Activated CD8-positive, alpha-beta memory T cell treated with anti-CD3 and anti-CD28 coated beads for 1 hour (primary cell): ENCODE data around the gene ACTG1.
A peak's percentile ranks its signal among the peaks of the same experiment; 100 is the strongest.

ENCODE experiments used
- DNase-seq, 2 donors: peaks; one replicate each; pipeline ENCODE4 v3.0.0-alpha.2; 2020; ENCODE audit warnings: low read depth in 1 of 2; ENCODE audit errors: extremely low read depth in 1 of 2

The ACTG1 gene

DNA sequence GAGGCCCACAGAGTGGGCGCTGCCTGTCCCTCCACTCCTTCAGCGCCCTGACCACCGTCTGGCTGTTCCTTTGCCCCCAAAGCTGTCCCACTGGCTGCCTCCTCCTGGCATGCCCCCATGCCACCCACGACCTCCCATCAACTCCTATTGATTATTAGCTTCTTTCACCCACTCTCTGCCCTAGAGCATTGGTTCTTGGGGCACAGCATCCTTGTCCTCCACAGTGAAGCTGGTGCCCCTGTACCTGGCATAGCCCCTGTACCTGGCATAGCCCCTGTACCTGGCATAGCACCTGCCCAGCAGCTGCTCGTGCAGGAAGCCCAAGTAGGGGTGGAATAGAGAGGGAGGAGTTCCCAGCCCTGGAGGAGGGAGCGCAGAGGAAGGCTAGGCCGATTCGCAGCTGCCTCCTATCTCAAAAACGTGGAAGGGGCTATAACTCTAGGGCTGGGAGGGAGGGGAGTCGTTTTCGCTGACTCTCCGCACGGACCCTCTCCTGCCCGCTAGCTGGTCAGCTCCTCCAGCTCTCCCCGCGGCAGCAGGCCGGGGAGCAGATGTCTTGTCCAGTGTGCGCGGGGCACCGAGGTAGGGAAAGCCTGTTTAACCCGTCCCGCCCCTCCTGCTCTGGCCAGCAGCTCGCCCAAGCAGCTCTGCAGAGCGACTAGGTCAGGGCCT lies 5.7 kb upstream of the ACTG1 start:
- no peak for DNase-seq

DNA sequence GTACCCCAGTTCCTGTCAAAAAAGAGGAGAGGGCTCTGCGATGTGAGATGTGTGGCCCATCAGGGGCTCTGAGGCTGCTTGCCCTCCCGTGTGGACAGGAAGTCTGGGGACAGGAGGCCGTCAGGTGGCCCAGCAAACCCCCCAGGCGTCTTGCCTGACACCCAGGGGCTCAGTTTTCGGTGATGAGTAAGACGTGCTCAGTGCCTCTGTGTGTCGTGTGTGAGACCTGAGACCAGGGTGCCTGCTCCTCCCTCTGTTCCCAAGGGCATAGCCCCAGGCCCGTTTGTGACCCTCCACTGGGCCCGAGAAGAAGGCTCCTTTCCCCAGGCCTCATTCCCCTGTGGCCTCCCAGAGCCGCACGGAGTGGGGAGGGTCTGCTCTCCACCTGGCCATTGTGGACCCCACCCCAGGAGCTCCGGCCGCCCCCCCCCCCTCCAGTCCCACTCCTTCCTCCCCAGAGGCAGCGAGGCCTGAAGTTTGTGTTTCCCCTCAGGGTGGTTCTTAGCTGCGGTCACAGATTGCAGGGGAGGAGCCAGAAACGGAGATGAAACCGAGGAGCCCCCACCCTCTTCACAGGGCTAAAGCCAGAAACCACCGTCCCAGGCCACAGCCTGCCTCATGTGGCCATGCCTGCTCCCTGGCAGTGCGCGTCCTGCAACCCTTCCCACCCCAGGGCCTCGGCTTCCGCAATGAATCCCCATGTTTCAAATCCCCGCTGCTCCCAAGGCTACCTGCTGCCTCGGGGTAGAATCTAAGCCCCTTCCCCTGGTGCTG lies 4.9 kb upstream of the ACTG1 start:
- DNase-seq: no peak

DNA sequence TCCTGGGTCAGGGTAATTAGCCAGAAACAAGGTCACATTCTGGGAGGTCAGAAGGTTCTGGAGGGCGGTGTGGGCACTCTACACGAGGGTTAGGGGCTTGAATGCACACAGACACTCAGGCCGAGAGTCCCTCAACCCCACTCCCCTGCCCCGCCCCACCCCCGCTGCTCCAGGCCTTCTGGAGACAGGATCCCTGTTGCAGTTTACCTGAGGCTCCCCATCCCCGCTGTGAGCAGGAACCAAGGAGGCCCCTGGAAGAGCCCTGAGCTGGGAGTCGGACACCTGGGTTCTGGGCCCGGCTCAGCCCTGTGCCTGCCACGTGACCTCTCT lies 4.4 kb upstream of the ACTG1 start:
- DNase-seq: no peak

GRCh38 chr17:81516439-81516838 lies 3.8 kb upstream of the ACTG1 start:
- DNase-seq: no peak

DNA sequence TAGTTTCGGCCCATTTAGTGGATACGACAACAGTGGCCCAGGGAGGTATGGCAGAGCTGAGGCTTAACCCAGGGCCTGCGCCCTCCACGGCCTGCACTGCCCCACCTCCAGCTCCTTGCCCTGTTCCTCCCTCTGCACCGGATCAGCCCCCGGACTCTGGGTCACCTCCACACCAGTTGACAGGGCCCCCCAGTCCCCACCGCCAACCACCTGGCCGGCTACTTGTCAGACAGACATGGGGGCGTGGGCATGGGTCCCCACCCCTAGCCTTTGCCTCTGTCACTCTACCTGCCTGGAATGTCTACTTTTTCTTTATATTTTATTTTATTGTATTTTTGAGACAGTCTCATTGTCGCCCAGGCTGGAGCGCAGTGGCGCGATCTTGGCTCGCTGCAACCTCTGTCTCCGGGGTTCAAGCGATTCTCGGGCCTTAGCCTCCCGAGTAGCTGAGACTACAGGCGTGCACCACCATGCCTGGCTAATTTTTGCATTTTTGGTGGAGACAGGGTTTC lies 3.0 kb upstream of the ACTG1 start:
- DNase-seq: no peak

DNA sequence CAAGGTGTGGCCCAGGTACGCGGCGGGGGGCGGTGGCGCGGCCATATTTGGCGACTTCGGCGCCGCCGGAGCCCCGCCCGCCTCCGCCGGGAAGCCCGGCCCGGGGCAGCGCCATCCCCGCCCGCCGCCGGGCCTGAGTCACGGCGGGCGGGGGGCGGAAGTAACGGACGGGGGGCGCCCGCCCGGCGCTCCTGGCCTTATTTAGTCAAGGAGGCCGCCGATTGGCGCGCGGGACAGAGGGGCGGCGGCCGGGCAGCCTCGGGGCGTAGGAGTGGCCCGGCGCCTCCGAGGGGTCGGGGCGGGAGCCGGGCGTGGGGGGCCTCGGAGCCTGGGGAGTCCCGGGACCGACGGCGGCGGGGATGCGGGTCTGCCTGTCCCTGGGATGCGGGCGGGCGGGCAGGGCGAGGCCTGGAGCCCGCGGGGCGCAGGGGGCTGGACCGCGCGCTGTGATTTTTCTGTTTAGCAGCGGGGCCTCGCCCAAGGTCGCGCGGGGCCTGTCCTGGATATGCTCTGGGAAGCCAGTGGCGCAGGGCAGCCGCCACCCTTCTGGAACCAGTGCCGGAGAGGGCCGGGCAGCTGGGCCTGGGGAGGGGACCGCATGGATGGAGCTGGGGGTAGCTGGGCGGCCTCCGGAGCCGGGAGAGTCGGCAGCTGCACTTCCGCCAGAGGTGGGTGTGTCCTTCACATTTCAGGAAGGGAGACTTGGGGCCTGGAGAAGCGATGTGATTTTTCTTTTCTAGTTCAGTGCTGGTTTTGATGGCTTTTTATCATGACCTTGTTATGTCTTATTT lies 2.3 kb upstream of the ACTG1 start:
- DNase-seq: peak; percentile 32 to 66

GRCh38 chr17:81514489-81514738 lies 1.8 kb upstream of the ACTG1 start:
- no peak for DNase-seq

GRCh38 chr17:81513753-81514488 lies 1.3 kb upstream of the ACTG1 start:
- no peak for DNase-seq

DNA sequence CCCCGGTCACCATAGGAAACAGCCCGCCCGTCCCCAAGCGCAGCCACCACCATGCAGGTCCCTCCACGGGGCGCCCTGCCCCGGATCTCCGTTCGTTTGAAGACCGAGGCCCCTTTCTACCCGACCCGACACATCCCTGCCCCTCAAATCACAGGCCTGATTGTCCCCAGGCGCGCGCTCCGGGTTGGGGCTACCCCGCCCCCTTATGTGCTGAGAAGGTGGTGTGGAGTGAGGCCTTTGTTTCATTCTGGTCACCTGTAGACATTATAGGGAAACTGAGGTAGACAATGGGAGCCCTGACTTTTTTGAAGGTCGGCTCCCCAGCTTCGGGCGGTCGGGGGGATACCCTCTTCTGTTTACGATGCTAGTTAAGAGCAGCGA lies 763 bp upstream of the ACTG1 start:
- peak in 1 of 2 donors; percentile 45 for DNase-seq

GRCh38 chr17:81511804-81512561 lies 616 bp downstream of the ACTG1 start:
- no peak for DNase-seq

DNA sequence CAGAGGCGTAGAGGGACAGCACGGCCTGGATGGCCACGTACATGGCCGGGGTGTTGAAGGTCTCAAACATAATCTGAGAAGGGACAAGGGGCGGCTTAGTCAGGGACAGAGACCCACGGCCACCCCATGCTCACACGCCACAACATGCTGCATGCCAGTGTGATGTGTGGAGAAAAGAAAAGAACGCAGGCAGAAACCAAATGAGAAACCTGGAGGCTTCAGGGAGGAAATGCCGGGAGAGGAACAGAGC lies 1.1 kb downstream of the ACTG1 start:
- no peak for DNase-seq

DNA sequence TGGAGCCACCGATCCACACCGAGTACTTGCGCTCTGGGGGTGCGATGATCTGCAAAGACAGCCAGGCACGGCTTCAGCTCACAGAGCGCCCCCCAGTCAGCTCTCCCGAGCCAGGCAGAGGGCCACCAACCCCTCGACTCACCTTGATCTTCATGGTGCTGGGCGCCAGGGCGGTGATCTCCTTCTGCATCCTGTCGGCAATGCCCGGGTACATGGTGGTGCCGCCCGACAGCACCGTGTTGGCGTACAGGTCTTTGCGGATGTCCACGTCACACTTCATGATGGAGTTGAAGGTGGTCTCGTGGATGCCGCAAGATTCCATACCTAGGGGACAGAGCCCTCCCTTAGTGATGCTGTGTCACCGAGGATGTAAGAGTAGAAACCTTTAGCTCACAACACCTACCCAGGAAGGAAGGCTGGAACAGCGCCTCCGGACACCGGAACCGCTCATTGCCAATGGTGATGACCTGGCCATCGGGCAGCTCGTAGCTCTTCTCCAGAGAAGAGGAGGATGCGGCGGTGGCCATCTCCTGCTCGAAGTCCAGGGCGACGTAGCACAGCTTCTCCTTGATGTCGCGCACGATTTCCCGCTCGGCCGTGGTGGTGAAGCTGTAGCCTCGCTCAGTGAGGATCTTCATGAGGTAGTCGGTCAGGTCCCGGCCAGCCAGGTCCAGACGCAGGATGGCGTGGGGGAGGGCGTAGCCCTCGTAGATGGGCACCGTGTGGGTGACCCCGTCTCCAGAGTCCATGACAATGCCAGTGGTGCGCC lies 1.6 kb downstream of the ACTG1 start:
- no peak for DNase-seq

GRCh38 chr17:81509972-81510784 lies 2.4 kb downstream of the ACTG1 start:
- DNase-seq: no peak

DNA sequence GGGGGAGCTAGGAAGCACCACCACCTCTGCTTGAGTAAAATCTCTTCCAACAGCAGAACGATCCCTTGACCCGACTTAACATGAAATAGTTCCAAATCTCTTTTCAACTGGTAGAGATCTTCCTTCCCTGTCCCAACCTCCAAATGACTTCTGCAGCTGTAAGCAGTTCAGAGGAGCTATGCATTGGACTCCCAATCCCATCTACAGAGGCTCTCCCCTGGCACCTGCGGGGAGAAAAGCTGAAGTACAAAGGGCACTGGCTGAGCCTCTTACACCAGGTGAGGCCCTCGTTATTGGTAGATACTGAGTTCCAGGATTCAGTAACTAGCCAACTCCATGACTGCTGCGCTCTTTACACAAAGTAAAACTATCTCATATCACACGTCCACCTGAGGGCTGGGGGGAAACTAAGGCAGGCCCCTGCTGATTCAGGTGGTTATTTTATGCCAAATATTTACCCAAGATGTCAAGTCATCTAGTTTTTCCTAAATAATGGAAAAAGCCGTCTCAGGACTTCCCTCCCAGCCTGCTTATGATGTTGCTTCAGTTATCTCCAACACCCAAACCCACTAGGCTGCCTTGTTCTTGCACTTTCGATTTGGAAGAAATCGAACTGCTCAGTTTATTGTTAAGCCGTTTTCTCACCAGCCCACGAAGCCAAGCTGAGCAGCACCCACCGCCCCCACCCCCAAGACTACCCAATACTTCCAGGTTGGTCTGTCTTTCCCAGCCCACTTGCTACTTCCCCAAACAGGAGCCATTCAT lies 3.2 kb downstream of the ACTG1 start:
- DNase-seq: no peak

DNA sequence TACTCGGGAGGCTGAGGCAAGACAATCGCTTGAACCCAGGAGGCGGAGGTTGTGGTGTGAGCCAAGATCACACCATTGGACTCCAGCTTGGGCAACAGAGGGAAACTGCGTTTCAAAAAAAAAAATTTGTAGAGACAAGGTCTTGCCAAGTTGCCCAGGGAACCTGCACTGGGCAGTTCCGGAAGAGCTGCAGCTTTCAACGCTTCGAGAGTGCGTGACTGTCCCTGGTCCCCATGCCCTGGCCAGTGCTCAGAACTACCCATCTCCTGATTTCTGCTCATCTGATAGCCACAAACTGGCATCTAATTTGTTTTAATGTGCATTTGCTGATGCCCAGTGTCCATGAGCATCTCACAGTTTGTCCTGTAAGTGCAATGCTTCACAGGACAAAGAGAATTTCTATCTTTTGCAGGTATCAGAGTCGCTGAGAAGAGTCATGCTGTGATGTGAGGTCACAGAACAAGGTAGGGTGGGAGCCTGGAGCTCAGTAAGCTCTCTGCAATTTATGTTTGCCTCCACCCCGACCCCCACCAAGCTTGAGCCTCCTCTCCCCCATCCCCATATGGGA lies 3.9 kb downstream of the ACTG1 start:
- DNase-seq: no peak

- no peak for DNase-seq
These were observed 9.0 kb downstream of the ACTG1 start for GRCh38 chr17:81503619-81504018.

- DNase-seq: no peak
These were observed 10.1 kb downstream of the ACTG1 start for GRCh38 chr17:81502471-81503017.

- no peak for DNase-seq
These were observed 12.6 kb downstream of the ACTG1 start for GRCh38 chr17:81500047-81500446.
